BE2C (cell line): Measurements from ENCODE around the gene PLD5.
"Not testable (repeated sequence)": the region's sequence is repeated elsewhere in the genome, so short reads cannot be mapped to it uniquely, and the experiment has no call there.

ENCODE experiments used
- DNase-seq: peaks from one replicate; pipeline ENCODE4 v3.0.0-alpha.2; 2020
- H3K27me3 ChIP-seq: fragments of 250-450 bp; sonication (Bioruptor Pico); 2 replicates; pipeline ENCODE4 v1.5.1; 2020; ENCODE audit warnings: mild to moderate bottlenecking
- H3K36me3 ChIP-seq: fragments of 250-450 bp; sonication (Bioruptor Pico); 2 replicates; pipeline ENCODE4 v1.5.1; 2020; ENCODE audit warnings: mild to moderate bottlenecking
- H3K4me1 ChIP-seq: fragments of 250-450 bp; sonication (Bioruptor Pico); 2 replicates; pipeline ENCODE4 v1.5.1; 2020
- H3K4me3 ChIP-seq: 2 replicates; pipeline ENCODE4 v1.5.1; 2011; ENCODE audit warnings: low read depth, low read length
- H3K9me3 ChIP-seq: fragments of 250-450 bp; sonication (Bioruptor Pico); 2 replicates; pipeline ENCODE4 v1.5.1; 2020
- CTCF ChIP-seq: IDR thresholded peaks from 2 replicates; pipeline ENCODE4 v1.5.1; 2012; ENCODE audit warnings: mild to moderate bottlenecking, low read depth, low read length

PLD5 gene

GRCh38 chr1:242133796-242134195 is 390.7 kb downstream of the PLD5 start:
- H3K4me3 ChIP-seq, result no peak overlapping the region
- peaks cover 2% of the 10 kb centered on the region; the same call in 1 of the 2 replicates for H3K9me3 ChIP-seq
- H3K36me3 ChIP-seq, result no peaks in the 10 kb centered on the region
- peaks cover 10% of the 10 kb centered on the region for H3K4me1 ChIP-seq
- no peak for DNase-seq
- TF ChIP-seq CTCF, result no peak
- no peaks in the 10 kb centered on the region for H3K27me3 ChIP-seq

GRCh38 chr1:242133351-242133750 is 391.1 kb downstream of the PLD5 start:
- no peak for TF ChIP-seq CTCF
- Histone ChIP-seq H3K4me1 (peaks cover 10% of the 10 kb centered on the region), H3K36me3 (no peaks in the 10 kb centered on the region), H3K4me3 (no peak overlapping the region), H3K27me3 (no peaks in the 10 kb centered on the region), H3K9me3 (peaks cover 2% of the 10 kb centered on the region; the same call in 1 of the 2 replicates)
- DNase-seq, result no peak

- no peak for TF ChIP-seq CTCF
These were observed 392.2 kb downstream of the PLD5 start for GRCh38 chr1:242132121-242132817.

GRCh38 chr1:242128951-242129502 is 395.5 kb downstream of the PLD5 start:
- peak; percentile 67 for TF ChIP-seq CTCF
- Histone ChIP-seq H3K27me3 (no peaks in the 10 kb centered on the region), H3K36me3 (no peaks in the 10 kb centered on the region), H3K4me1 (peaks cover 4% of the 10 kb centered on the region; the same call in 1 of the 2 replicates), H3K9me3 (peaks cover 2% of the 10 kb centered on the region; the same call in 1 of the 2 replicates), H3K4me3 (no peak overlapping the region)
- peak; percentile 23 for DNase-seq

More at GRCh38 chr1:242132121-242132817, 392.2 kb downstream of the PLD5 start:
- peak overlapping the region; percentile 33 for H3K4me3 ChIP-seq
- H3K27me3 ChIP-seq, result no peaks in the 10 kb centered on the region
- peak; percentile 18 for DNase-seq
- peaks cover 9% of the 10 kb centered on the region for H3K4me1 ChIP-seq
- H3K9me3 ChIP-seq, result peaks cover 2% of the 10 kb centered on the region; the same call in 1 of the 2 replicates
- H3K36me3 ChIP-seq, result no peaks in the 10 kb centered on the region

GRCh38 chr1:242120432-242120831 is 404.1 kb downstream of the PLD5 start:
- Histone ChIP-seq H3K4me1 (no peaks in the 10 kb centered on the region), H3K4me3 (no peak overlapping the region), H3K9me3 (no peaks in the 10 kb centered on the region), H3K27me3 (no peaks in the 10 kb centered on the region), H3K36me3 (no peaks in the 10 kb centered on the region)
- DNase-seq, result no peak
- TF ChIP-seq CTCF, result no peak

- Histone ChIP-seq H3K9me3 (no peaks in the 10 kb centered on the region), H3K4me1 (no peaks in the 10 kb centered on the region), H3K4me3 (no peak overlapping the region), H3K27me3 (no peaks in the 10 kb centered on the region), H3K36me3 (no peaks in the 10 kb centered on the region)
- no peak for DNase-seq
- no peak for TF ChIP-seq CTCF
These were observed 423.6 kb downstream of the PLD5 start for GRCh38 chr1:242100921-242101320.

GRCh38 chr1:242097283-242097682 is 427.2 kb downstream of the PLD5 start:
- not testable (repeated sequence) for H3K4me3 ChIP-seq, DNase-seq, H3K4me1 ChIP-seq, H3K9me3 ChIP-seq, H3K36me3 ChIP-seq, H3K27me3 ChIP-seq
